NCI-H128 (cell line): ENCODE results near the gene CNPY3.
"Not testable (repeated sequence)": the region's sequence is repeated elsewhere in the genome, so short reads cannot be mapped to it uniquely, and the experiment has no call there.

Experiments
- DNase-seq: peaks from one replicate; lab custom pipeline; 2025; ENCODE audit not compliant: unreplicated experiment; lab: John Stamatoyannopoulos, UW

Gene CNPY3

DNA sequence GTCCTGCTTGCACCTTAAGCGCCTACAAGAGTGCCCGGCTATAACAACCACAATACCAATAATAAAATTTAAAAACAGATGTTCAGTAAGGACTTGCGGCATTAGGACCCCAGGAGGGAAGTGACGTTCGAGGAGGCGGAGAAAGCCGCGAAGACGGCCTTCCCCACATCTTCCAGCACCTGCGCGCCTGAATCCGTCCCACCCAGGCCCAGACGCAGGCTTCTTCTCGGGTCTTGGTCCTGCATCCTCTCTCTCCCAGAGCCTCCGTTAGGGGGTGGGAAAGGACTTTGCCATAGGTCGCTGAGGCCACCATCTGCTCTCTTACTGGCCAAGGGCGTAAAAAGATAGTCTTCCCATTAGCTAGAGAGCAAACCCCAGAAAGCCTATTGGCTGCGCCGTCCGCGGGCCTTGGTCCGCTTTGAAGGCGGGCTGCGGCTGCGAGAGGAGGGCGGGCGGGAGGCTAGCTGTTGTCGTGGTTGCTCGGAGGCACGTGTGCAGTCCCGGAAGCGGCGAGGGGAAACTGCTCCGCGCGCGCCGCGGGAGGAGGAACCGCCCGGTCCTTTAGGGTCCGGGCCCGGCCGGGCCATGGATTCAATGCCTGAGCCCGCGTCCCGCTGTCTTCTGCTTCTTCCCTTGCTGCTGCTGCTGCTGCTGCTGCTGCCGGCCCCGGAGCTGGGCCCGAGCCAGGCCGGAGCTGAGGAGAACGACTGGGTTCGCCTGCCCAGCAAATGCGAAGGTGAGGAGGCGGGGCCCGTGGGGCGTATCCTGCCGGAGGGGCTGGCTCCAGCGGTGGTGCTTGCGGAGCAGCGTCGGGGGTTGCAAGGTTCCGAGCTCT lies at the start of gene CNPY3:
Gene CNPY3 (plus strand): TSS at position 495 of the 835 bp plus-strand sequence. CDS start 91 bp downstream, at position 586.
- peak; percentile 93 for DNase-seq

DNA sequence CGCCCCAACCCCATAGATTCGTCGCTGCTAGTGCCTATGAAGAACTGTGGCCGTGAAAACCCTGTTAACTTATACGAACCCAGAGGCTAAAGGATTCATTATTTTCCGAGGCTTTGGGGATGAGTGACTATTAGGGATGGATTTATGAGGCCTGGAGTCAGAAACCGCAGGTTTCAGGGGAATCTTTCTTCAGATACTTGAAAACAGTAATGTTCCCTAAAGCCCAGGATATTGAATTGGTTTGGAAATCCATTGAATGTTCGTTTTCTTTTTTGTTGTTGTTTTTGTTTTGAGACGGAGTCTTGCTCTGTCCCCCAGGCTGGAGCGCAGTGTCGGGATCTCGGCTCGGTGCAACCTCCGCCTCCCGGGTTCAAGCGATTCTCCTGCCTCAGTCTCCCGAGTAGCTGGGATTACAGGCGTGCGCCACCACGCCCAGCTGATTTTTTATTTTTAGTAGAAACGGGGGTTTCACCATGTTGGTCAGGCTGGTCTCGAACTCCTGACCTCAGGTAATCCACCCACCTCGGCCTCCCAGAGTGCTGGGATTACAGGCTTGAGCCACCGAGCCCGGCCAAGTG lies 49.0 kb upstream of the CNPY3 start:
- DNase-seq: not testable (repeated sequence)

DNA sequence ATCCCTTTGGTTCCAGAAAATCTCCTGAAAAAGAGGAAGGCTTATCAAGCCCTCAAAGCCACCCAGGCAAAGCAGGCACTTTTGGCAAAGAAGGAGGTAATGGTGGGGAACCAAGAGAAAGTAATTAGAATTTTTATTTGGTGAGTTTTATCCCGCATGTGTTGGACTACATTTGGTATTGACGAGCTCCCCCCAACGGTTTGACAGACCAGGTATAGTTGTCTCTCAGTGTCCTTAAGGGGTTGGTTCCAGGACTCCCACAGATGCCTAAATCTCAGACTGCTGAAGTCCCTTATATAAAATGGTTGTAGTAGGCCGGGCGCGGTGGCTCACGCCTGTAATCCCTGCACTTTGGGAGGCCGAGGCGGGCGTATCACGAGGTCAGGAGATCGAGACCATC lies 48.4 kb upstream of the CNPY3 start:
- not testable (repeated sequence) for DNase-seq

DNA sequence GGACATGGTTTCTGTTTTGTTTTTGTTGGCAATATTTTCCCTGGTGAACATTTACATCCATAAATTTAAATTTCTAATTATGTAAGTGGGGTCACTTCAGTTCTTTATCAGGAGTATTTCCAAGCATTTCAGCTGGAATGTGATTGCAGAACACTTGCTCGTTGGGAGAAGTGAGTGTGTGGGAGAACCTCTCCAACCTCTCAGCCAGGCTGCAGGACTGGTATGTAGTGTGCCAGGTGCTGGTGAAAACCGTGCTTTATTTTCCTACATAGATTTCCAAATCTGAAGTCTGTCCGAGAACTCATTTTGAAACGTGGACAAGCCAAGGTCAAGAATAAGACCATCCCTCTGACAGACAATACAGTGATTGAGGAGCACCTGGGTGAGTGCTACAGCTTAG lies 43.6 kb upstream of the CNPY3 start:
- DNase-seq: no peak

DNA sequence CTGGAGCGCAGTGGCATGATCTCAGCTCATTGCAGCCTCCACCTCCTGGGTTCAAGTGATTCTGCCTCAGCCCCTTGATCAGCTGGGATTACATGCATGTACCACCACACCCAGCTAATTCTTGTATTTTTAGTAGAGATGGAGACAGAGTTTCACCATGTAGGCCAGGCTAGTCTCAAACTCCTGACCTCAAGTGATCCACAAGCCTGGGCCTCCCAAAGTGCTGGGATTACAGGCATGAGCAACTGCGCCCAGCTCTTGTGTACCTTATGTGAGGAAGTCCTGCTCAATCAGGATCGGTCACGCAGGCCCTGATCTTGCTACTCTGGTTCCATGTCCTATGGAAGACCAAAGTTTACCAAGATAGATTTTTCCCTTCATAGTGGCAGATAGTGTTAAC lies 41.1 kb upstream of the CNPY3 start:
- not testable (repeated sequence) for DNase-seq

DNA sequence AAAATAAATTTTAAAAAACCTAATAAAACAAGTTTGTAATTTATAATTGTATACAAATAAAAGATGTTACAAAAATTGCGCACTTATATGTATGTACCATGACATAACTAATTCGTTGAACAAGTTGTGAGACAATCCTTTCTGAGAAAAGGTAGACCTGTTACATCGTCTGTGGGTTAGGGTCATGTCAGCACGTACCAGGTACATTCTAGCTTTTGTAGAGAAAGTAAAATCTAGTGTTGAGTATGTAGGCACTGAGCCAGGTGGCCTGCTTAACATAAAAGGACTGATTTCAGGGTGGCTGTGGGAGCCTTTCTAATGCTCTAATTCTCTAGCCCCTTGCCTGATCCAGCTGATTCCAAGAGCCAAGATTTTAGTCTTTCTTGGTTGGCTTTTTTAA lies 39.5 kb upstream of the CNPY3 start:
- no peak for DNase-seq

DNA sequence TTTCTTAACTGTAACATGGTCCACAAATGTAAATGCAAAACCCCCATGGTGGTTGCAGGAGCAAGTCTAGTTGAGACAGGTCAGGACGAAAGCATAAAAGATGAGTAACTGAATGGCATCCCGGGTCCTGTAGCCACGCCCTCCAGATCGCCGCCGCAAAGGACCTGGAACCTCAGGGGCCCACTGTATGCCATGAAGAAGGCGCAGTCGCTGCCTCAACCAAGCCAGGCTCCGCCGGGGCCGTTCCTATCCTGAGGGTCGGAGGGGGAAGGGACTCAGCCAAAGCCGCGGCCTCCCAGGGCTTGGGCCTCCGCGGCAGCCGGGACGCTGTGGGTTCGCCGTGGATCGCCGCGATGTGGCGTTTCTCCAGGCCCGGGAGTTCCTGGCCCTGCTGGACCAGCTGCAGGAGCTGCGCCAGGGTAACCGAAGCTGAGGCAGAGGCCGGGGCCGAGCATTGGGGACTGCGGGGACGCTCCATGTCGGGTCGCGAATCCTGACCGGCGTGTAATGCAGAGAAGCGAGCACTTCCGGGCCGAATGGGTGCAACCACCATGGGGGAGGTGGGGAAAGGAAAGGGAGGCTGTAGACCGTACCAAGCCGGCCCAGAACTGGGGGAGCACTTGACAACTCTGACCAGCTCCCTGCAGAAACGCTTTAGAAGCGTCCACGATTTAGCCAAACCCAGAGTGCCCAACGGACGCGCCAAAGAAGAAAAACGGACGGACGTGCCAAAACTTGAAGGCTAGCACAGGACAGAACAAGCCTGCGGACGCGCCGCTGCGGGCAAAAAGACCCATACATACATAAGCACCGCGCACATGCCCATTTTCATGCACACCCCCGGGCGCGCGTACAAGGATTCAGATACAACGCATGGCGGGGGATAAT lies 38.7 kb upstream of the CNPY3 start:
- DNase-seq: peak; percentile 81

DNA sequence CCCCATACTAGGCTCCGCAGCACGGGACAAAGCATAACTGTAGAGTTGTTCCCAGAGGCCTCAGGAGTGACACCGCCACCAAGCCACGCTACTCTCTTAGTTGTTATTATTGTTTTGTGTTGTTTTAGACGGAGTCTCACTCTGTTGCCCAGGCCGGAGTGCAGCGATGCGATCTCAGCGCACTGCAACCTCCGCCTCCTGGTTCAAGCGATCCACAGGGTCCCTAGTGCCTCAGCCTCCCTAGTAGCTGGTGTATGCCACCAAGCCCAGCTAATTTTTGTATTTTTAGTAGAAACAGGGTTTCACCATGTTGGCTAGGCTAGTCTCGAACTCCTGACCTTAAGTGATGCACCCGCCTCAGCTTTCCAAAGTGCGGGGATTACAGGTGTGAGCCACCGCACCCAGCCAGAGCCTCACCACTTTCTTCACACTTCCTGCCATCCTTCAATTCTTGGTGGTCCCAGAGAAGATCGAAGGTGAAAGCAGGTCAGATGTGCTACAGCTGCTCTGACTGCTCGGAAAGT lies 38.0 kb upstream of the CNPY3 start:
- no peak for DNase-seq

DNA sequence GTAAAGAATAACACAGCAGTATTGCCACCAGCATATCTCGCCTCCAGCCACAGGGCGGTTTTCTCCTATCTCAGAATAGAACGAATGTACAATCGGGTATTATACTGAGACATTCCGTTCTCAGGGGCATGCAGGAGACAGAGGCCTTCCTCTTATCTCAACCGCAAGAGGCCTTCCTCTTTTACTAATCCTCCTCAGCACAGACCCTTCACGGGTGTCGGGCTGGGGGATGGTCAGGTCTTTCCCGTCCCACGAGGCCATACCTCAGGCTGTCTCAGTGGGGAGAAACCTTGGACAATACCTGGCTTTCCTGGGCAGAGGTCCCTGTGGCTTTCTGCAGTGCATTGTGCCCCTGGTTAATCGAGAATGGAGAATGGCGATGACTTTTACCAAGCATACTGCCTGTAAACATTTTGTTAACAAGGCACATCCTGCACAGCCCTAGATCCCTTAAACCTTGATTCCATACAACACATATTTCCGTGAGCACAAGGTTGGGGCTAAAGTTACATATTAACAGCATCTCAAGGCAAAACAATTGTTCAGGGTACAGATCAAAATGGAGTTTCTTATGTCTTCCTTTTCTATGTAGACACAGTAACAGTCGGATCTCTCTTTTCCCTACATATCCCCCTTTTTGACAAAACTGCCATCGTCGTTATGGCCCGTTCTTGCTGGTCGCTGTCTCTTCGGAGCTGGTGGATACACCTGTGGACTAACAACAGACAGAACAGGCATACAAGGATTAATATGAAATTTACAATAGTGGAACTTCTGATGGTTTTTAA lies 35.0 kb upstream of the CNPY3 start:
- not testable (repeated sequence) for DNase-seq

DNA sequence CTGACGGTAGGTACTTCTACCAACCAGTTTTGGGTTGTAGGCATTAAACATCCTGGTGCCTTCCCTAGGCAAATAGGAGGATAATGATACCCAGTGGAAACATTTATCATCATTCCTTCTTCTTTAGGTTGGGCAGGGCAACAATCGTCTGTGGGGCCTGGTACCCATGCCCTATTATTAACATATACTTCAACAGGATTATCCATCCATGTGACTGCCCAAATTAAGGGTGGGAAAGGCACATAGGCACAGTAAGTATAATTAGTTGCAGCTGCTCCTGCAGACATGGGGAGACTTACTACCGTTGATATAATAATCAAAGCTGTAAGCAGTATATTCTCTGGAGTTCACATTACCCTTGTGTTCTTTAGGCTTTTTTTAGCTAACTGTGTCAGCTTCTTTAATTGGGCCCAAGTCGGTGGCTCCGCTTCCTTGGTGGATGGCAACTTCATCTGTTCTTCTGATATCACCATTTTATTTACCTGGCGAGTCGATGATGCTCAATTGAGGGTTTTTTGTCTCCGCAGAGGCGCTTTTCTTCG lies 33.0 kb upstream of the CNPY3 start:
- no peak for DNase-seq

DNA sequence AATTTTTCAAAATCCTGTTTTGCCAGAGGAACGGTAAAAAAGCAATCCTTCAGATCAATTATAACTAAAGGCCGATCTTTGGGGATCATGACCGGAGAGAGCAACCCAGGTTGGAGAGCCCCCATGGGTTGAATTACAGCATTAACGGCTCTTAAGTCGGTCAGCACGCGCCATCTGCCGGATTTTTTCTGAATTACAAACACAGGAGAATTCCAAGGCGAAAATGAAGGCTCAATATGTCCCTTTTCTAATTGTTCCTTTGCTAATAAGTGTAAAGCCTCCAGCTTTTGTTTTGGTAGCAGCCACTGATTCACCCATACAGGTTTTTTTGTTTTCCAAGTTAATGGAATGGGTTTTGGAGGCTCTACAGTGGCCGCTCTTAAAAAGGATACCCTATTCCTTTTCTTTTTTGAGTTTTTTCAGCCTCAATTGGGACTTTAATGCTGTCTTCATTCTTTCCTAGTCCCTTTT lies 30.4 kb upstream of the CNPY3 start:
- DNase-seq: peak; percentile 54

DNA sequence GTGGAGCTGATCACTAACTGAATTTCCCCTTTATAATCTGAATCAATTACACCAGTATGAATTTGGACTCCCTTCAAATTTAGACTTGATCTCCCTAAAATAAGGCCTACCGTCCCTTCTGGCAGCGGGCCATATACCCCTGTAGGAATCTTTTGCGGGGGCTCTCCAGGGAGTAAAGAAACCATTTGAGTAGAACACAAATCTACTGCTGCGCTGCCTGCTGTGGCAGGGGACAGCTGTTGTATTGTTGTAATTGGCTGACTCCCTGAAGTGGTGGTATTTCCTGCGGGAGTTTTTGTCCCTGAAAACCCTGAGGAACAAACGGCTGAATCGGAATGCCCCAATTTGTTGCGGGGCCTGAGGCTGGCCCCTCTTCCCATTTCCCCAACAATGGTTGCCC lies 29.4 kb upstream of the CNPY3 start:
- no peak for DNase-seq

DNA sequence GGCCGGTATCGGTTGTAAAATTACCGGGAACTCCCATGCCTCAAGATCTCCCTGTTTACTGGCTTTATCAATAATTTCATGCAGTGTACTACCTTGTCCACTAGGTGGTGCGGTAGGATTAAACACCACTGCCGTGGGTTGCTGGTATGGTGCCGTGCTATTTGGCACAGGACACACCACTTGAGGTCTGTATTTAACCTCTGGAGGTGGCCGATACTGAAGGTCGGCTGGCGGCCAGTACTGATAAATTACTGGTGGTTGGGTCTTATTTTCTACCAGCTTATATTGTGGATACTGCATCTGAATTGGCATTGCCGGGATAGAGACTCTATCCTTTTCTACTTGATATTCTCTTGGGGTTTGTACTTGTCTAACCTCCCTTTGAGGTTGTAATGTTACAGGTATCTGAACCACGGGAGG lies 27.7 kb upstream of the CNPY3 start:
- DNase-seq: peak; percentile 85

DNA sequence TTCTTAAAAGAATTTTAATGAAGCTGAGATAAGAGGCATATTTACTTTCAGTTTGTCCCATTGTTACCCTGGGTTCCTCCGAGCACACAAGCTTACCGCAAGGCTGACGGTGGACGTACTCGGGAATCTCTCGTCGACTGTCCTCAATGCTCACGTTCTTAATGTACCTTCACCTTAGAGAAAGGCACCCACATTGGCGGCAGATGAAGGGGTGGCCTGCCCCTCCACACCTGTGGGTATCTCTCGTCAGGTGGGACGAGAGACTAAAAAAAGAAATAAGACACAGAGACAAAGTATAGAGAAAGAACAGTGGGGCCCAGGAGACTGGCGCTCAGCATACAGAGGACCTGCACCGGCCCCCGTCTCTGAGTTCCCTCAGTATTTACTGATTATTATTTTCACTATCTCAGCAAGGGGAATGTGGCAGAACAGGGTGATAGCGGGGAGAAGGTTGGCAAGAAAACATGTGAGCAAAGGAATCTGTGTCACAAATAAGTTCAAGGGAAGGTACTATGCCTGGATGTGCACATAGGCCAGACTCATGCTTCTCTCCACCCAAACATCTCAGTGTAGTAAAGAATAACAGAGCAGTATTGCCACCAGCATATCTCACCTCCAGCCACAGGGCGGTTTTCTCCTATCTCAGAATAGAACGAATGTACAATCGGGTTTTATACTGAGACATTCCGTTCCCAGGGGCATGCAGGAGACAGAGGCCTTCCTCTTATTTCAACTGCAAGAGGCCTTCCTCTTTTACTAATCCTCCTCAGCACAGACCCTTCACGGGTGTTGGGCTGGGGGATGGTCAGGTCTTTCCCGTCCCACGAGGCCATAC lies 26.6 kb upstream of the CNPY3 start:
- DNase-seq: not testable (repeated sequence)

DNA sequence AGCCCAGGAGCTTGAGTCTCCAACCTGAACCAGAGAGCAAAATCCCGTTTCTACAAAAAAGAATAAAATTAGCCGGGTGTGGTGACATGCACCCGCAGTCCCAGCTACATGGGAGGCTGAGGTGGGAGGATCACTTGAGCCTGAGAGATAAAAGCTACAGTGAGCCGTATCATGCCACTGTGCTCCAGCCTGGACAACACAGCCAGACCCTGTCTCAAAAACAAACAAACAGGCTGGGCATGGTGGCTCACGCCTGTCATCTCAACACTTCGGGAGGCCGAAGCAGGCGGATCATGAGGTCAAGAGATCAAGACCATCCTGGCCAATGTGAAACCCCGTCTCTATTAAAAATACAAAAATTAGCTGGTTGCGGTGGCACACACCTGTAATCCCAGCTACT lies 24.8 kb upstream of the CNPY3 start:
- DNase-seq: no peak

DNA sequence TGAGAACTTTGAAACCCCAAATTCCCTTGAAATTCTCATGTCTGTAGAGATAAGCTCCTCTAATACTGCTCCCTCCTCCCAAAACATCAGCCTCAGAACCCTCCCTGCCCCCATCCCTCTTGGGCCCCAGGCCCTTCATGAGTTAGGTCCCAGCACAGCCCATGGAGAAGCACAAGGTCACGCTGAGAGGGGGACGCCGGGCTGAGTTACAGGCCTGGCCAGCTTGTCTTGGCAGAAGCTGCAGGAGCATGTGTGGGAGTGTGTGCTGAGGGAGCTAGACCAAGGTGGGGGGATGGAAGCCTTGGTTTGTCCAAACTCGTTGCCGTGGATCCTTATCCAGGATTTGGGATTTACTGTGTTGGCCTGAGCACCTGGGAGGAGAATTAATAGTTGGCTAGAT lies 21.9 kb upstream of the CNPY3 start:
- DNase-seq: no peak

DNA sequence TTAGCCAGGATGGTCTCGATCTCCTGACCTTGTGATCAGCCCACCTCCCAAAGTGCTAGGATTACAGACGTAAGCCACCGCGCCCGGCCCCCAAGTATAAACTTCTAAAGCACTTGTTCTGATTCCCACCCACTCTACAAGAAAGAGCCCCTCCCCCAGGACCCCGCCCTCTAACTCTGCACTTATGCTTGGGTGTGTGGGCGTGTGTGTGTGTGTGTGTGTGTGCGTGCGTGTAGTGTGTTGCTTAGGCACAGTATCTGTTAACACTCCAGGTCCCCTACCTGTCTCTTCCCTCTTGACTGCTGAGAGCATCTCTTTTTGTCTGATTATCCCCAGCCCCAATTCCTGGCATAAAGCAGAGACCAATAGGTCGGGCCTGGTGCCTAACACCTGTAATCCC lies 19.4 kb upstream of the CNPY3 start:
- DNase-seq: no peak

DNA sequence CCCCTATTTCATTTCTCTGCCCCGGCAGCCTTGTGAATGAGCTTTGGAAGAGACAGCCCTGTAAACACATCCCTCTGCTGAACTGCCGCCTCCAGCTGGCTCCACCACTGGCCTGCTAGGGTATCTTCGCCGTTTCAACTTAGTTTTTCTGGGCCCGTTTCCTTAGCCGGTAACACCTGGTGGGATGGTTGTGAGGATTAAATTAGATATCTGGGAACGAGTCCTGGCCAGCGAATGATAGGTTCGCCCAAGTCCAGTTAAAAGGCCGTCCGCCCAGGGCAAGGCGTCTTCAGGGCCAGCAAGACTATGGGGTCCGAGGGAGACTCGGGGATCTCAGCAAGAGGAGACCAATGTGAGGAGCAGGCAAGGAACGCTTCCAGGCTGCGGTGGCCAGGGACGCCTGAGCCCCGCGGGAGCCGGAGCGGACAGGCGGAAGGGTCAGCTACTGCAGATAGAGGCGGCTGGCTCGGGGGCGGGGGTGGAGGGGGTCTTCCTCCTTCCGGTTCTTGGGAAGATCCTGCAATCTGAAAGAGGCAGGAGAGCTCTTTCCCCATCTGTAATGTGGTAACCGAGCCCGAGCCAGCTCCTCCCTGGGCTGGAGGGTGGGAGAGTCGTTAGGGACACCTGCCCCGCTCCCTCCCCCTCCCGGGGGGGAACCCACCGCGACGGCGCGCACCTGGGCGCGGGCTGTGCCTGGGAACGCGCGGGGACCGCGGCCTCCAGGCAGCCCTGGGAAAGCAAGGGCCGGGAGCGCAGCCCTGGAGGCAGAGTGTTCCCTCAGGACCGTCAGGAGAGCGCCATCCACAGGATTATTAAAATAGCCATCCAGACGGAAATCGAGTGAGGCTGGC lies 17.9 kb upstream of the CNPY3 start:
- DNase-seq: no peak
